H1 (cell line): ENCODE data around the gene ZFAND2B. TPM values are rescaled to one million over a fixed set of nuclear protein-coding genes. Genes with fewer than 3 reads are reported as not detected.

Source experiments
- CTCF ChIA-PET: fragments of 300-600 bp; sonication (Branson Sonifier 250); formaldehyde crosslinking; loops from one replicate; lab custom pipeline; 2021; ENCODE audit not compliant: partially characterized antibody; lab: Charles Lee
- POLR2A ChIA-PET: fragments of 300-600 bp; sonication (Branson Sonifier 250); formaldehyde crosslinking; loops from one replicate; lab custom pipeline; 2021; ENCODE audit warnings: inconsistent platforms; ENCODE audit not compliant: partially characterized antibody; lab: Charles Lee
- DNase-seq, 2 experiments: peaks; one replicate each; pipeline versions ENCODE4 v3.0.0 to v3.0.0-alpha.2; 2010 to 2022; ENCODE audit warnings: low spot score in 2 of 2, low read depth in 1 of 2, mixed read lengths in 1 of 2
- FAIRE-seq: peaks from 2 replicates; lab custom pipeline; 2011; peaks lifted over from hg19 to GRCh38; lab: Jason Lieb, UNC
- H2AFZ ChIP-seq: 2 replicates; pipeline ENCODE4 v1.8.1; 2012; ENCODE audit warnings: low read length, inconsistent platforms
- H2AK5ac ChIP-seq: 2 replicates; pipeline ENCODE4 v1.6.1; 2013; ENCODE audit warnings: low read depth, low read length
- H2BK120ac ChIP-seq: replicated peaks from 2 replicates; pipeline ENCODE3; 2013; ENCODE audit warnings: low read depth, low read length, inconsistent platforms
- H2BK12ac ChIP-seq: 2 replicates; pipeline ENCODE4 v1.6.1; 2013; ENCODE audit warnings: low read depth, low read length
- H2BK15ac ChIP-seq: 2 replicates; pipeline ENCODE4 v1.6.1; 2013; ENCODE audit warnings: low read length
- H2BK20ac ChIP-seq: 2 replicates; pipeline ENCODE4 v1.6.1; 2013; ENCODE audit warnings: low read length
- H2BK5ac ChIP-seq: 2 replicates; pipeline ENCODE4 v1.6.1; 2013; ENCODE audit warnings: low read depth, low read length
- H3K14ac ChIP-seq: 2 replicates; pipeline ENCODE4 v1.6.1; 2013; ENCODE audit warnings: inconsistent platforms; ENCODE audit not compliant: insufficient read length
- H3K18ac ChIP-seq: 2 replicates; pipeline ENCODE4 v1.6.1; 2013; ENCODE audit warnings: low read length; ENCODE audit errors: extremely low read depth
- H3K23ac ChIP-seq: 2 replicates; pipeline ENCODE4 v1.6.1; 2013; ENCODE audit warnings: inconsistent platforms; ENCODE audit not compliant: insufficient read length
- H3K23me2 ChIP-seq: 2 replicates; pipeline ENCODE4 v1.6.1; 2013; ENCODE audit warnings: low read depth, low read length
- H3K27ac ChIP-seq: 2 replicates; pipeline ENCODE4 v1.6.1; 2011; ENCODE audit warnings: low read depth, low read length, inconsistent platforms
- H3K27me3 ChIP-seq, 4 experiments: replicated peaks in 1 of 4; 1 replicate in 1 of 4; 2 replicates in 3 of 4; pipeline versions ENCODE4 v1.6.1 to v1.8.1; 2011 to 2013; ENCODE audit warnings: low read length in 3 of 4, mild to moderate bottlenecking in 3 of 4, inconsistent platforms in 2 of 4, mixed read lengths in 2 of 4, moderate library complexity in 1 of 4; ENCODE audit not compliant: control insufficient read depth in 3 of 4, insufficient read depth in 3 of 4; ENCODE audit errors: extremely low read depth in 1 of 4
- H3K36me3 ChIP-seq, 4 experiments: 2 replicates each; pipeline versions ENCODE4 v1.6.1 to v1.8.1; 2011 to 2013; ENCODE audit warnings: mild to moderate bottlenecking in 4 of 4, low read length in 3 of 4, moderate library complexity in 2 of 4, control low read depth in 1 of 4, inconsistent platforms in 1 of 4; ENCODE audit not compliant: insufficient read depth in 4 of 4, control insufficient read depth in 2 of 4
- H3K4ac ChIP-seq: replicated peaks from 2 replicates; pipeline ENCODE3; 2013; ENCODE audit warnings: low read length, low read depth, mixed read lengths, inconsistent platforms; ENCODE audit not compliant: insufficient read length
- H3K4me1 ChIP-seq, 4 experiments: replicated peaks in 1 of 4; 1 replicate in 1 of 4; 2 replicates in 3 of 4; pipeline versions ENCODE4 v1.6.1 to v1.8.1; 2011 to 2013; ENCODE audit warnings: low read length in 3 of 4, inconsistent platforms in 2 of 4, mixed read lengths in 1 of 4; ENCODE audit not compliant: insufficient read depth in 4 of 4, control insufficient read depth in 3 of 4
- H3K4me2 ChIP-seq, 2 experiments: 2 replicates each; pipeline versions ENCODE4 v1.6.1 to v1.8.1; 2011 to 2013; ENCODE audit warnings: low read depth in 2 of 2, low read length in 2 of 2, control low read depth in 1 of 2, inconsistent platforms in 1 of 2, mild to moderate bottlenecking in 1 of 2; ENCODE audit not compliant: insufficient read depth in 1 of 2
- H3K4me3 ChIP-seq, 4 experiments: fragments of 200-600, 300-600 bp in 1 of 4; sonication (generic), shearing (Covaris generic), sonication (Bioruptor Twin) in 1 of 4; 2 replicates each; pipeline versions ENCODE4 v1.5.1 to v1.8.1; 2011 to 2016; ENCODE audit warnings: low read length in 4 of 4, low read depth in 3 of 4, control low read depth in 2 of 4, inconsistent platforms in 2 of 4, mild to moderate bottlenecking in 2 of 4, mixed read lengths in 1 of 4, moderate library complexity in 1 of 4; ENCODE audit not compliant: insufficient read depth in 2 of 4; ENCODE audit errors: extremely low read depth in 1 of 4
- H3K56ac ChIP-seq: replicated peaks from 2 replicates; pipeline ENCODE3; 2013; ENCODE audit warnings: low read depth, mild to moderate bottlenecking, mixed read lengths, low read length, inconsistent platforms; ENCODE audit not compliant: insufficient read length
- H3K79me1 ChIP-seq: 2 replicates; pipeline ENCODE4 v1.6.1; 2013; ENCODE audit warnings: low read depth, low read length, control low read depth
- H3K79me2 ChIP-seq, 2 experiments: 2 replicates each; pipeline versions ENCODE4 v1.6.1 to v1.8.1; 2012 to 2013; ENCODE audit warnings: low read length in 2 of 2, mild to moderate bottlenecking in 2 of 2, inconsistent platforms in 1 of 2; ENCODE audit not compliant: insufficient read depth in 2 of 2, control insufficient read depth in 1 of 2
- H3K9ac ChIP-seq, 4 experiments: replicated peaks in 1 of 4; 1 replicate in 1 of 4; 2 replicates in 3 of 4; pipeline versions ENCODE4 v1.6.1 to v1.8.1; 2011 to 2013; ENCODE audit warnings: low read depth in 3 of 4, low read length in 3 of 4, control low read depth in 2 of 4, mild to moderate bottlenecking in 2 of 4, moderate library complexity in 2 of 4, inconsistent platforms in 1 of 4; ENCODE audit errors: extremely low read depth in 1 of 4
- H3K9me3 ChIP-seq, 2 experiments: 2 replicates each; pipeline versions ENCODE4 v1.6.1 to v1.8.1; 2012 to 2013; ENCODE audit warnings: mild to moderate bottlenecking in 2 of 2, moderate library complexity in 2 of 2, control low read depth in 1 of 2, inconsistent platforms in 1 of 2, low read depth in 1 of 2, low read length in 1 of 2, mixed read lengths in 1 of 2; ENCODE audit not compliant: insufficient read depth in 2 of 2
- H4K20me1 ChIP-seq, 2 experiments: replicated peaks in 1 of 2; 2 replicates each; pipeline versions ENCODE3 to v1.8.1; 2011 to 2013; ENCODE audit warnings: inconsistent platforms in 2 of 2, low read length in 2 of 2, mild to moderate bottlenecking in 1 of 2; ENCODE audit not compliant: insufficient read depth in 2 of 2, control insufficient read depth in 1 of 2
- H4K5ac ChIP-seq: 2 replicates; pipeline ENCODE4 v1.6.1; 2013; ENCODE audit warnings: low read length, low read depth, mixed read lengths, inconsistent platforms; ENCODE audit not compliant: insufficient read length
- H4K8ac ChIP-seq: 2 replicates; pipeline ENCODE4 v1.8.0; 2013; ENCODE audit warnings: mild to moderate bottlenecking, moderate library complexity, low read length, inconsistent platforms; ENCODE audit not compliant: insufficient read depth; ENCODE audit errors: extremely low read depth
- H4K91ac ChIP-seq: replicated peaks from 2 replicates; pipeline ENCODE3; 2013; ENCODE audit warnings: low read length, mixed read lengths, inconsistent platforms; ENCODE audit not compliant: insufficient read length
- SP2 ChIP-seq: IDR thresholded peaks from 2 replicates; pipeline ENCODE4 v1.6.1; 2012; ENCODE audit warnings: mild to moderate bottlenecking, low read length, inconsistent platforms
- SUZ12 ChIP-seq: fragments of 200-600 bp; sonication (generic); IDR thresholded peaks from 2 replicates; pipeline ENCODE4 v1.6.1; 2012; ENCODE audit warnings: mild to moderate bottlenecking, inconsistent platforms, low read length, moderate library complexity, mixed read lengths
- TEAD4 ChIP-seq: IDR thresholded peaks from 2 replicates; pipeline ENCODE4 v1.6.1; 2012; ENCODE audit warnings: low read depth, low read length, inconsistent platforms, mixed read lengths
- WGBS, 2 experiments: shearing (Covaris generic) in 1 of 2; methylation state at CpG; one replicate each; pipeline versions ENCODE4 v1.1.6 to v1.1.7; 2013 to 2015; ENCODE audit warnings: low lambda C conversion rate in 2 of 2, mixed read lengths in 2 of 2, inconsistent platforms in 1 of 2, low coverage in 1 of 2, missing lambda C conversion rate in 1 of 2; ENCODE audit not compliant: insufficient replicate concordance in 2 of 2, insufficient coverage in 1 of 2, insufficient read length in 1 of 2; ENCODE audit errors: extremely low coverage in 1 of 2, missing lambda C conversion rate in 1 of 2; 5-methylcytosine and 5-hydroxymethylcytosine counted together
- polyA plus RNA-seq, 7 experiments: library from polyadenylated mRNA; depleted of rRNA in 3 of 7; stranded (reverse) in 5 of 7; unstranded in 2 of 7; fragments of >200 nt in 5 of 7; fragments of 200-250 nt in 2 of 7; gene quantifications; 1 replicate in 5 of 7; 2 replicates in 1 of 7; 4 replicates in 1 of 7; pipeline versions ENCODE4 v1.2.1 to v1.2.3, GENCODE V29; 2011 to 2013; ENCODE audit warnings: missing spikeins in 2 of 7, mixed read lengths in 2 of 7
- total RNA-seq: library from RNA; stranded (reverse); fragmentation: NEBNext Ultra II Directional; extraction: Animal tissue kit (Norgen Biotek cat#: 25700); gene quantifications from 2 replicates; pipeline ENCODE4 v1.2.1, GENCODE V29; 2021

ZFAND2B gene
- total and polyA plus RNA-seq, 2 of the 8 experiments (the other 6 are each of a cell fraction or from before 2014, with no cell fraction given) = 16.0 to 17.9 TPM

- peaks cover 17% of the 10 kb centered on the region for H3K23me2 ChIP-seq
- TF ChIP-seq TEAD4 (no peak), SP2 (no peak), SUZ12 (0 out of 2 replicates have a peak, but pooled peaks have one; percentile 38)
- H4K91ac ChIP-seq = no peak overlapping the region
- no peaks in the 10 kb centered on the region for H3K79me2 ChIP-seq
- H3K4ac ChIP-seq = no peak overlapping the region
- peak overlapping the region; percentile 46 to 64 (median 57) for H3K4me3 ChIP-seq
- H2BK15ac ChIP-seq = peak overlapping the region; percentile 95; the same call in 1 of the 2 replicates
- POLR2A ChIA-PET = interaction anchor here (0.6 to 14.9 kb wide), 19 partner anchors 7 to 131 kb away, joined by 3 to 190 read pairs (median 6); partner anchors contain the start of genes ABCB6, ANKZF1, ATG9A and CNPPD1
- H3K9ac ChIP-seq = peak overlapping the region in 3 of 4 experiments; percentile 17 to 52 (median 20); a peak in 4 of 7 replicates
- H3K4me2 ChIP-seq = peak overlapping the region; percentile 85 to 92
- peak overlapping the region; percentile 14; the same call in 1 of the 2 replicates for H2AFZ ChIP-seq
- no peak for FAIRE-seq
- H2BK5ac ChIP-seq = peak overlapping the region; percentile 44; the same call in 1 of the 2 replicates
- no peaks in the 10 kb centered on the region for H3K9me3 ChIP-seq
- no peak overlapping the region for H3K23ac ChIP-seq
- DNase-seq = no peak
- H2BK12ac ChIP-seq = no peak overlapping the region
- H2BK20ac ChIP-seq = no peak overlapping the region
- peak overlapping the region; percentile 84; the same call in 1 of the 2 replicates for H4K8ac ChIP-seq
- H3K27ac ChIP-seq = no peak overlapping the region
- CTCF ChIA-PET = interaction anchor here (0.6 to 6.6 kb wide), 14 partner anchors 9 to 116 kb away, joined by 3 to 118 read pairs (median 3); partner anchors contain the start of genes DNAJB2 and ZFAND2B
- H3K27me3 ChIP-seq = peaks cover 16 to 43% (median 35%) of the 10 kb centered on the region in 4 experiments
- H4K20me1 ChIP-seq = peaks cover 0 to 2% of the 10 kb centered on the region in 2 experiments
- H2AK5ac ChIP-seq = no peak overlapping the region
- H3K36me3 ChIP-seq = peaks cover 0 to 9% (median 5%) of the 10 kb centered on the region in 4 experiments; a peak in 4 of 8 replicates
- no peak overlapping the region for H2BK120ac ChIP-seq
- peak overlapping the region; percentile 25 for H3K18ac ChIP-seq
- 7% methylated on average over 9 of the region's 9 CpGs; no CpG with 5 or more reads in 1 of the 2 experiments for WGBS, 2 experiments
- no peak overlapping the region for H3K56ac ChIP-seq
- peaks cover 5 to 14% (median 9%) of the 10 kb centered on the region in 4 experiments for H3K4me1 ChIP-seq
- H3K79me1 ChIP-seq = peaks cover 2% of the 10 kb centered on the region; the same call in 1 of the 2 replicates
- no peak overlapping the region for H3K14ac ChIP-seq
- no peak overlapping the region for H4K5ac ChIP-seq
Measured at GRCh38 chr2:219252570-219252899, 46.0 kb downstream of the ZFAND2B start.
